H1 (cell line): Measurements from ENCODE around the gene MMS19. TPM values are rescaled to one million over a fixed set of nuclear protein-coding genes. Genes with fewer than 3 reads are reported as not detected.

Experiments
- CTCF ChIA-PET: fragments of 300-600 bp; sonication (Branson Sonifier 250); formaldehyde crosslinking; loops from one replicate; lab custom pipeline; 2021; ENCODE audit not compliant: partially characterized antibody; lab: Charles Lee
- POLR2A ChIA-PET: fragments of 300-600 bp; sonication (Branson Sonifier 250); formaldehyde crosslinking; loops from one replicate; lab custom pipeline; 2021; ENCODE audit warnings: inconsistent platforms; ENCODE audit not compliant: partially characterized antibody; lab: Charles Lee
- DNase-seq, 2 experiments: peaks; one replicate each; pipeline versions ENCODE4 v3.0.0 to v3.0.0-alpha.2; 2010 to 2022; ENCODE audit warnings: low spot score in 2 of 2, low read depth in 1 of 2, mixed read lengths in 1 of 2
- FAIRE-seq: peaks from 2 replicates; lab custom pipeline; 2011; peaks lifted over from hg19 to GRCh38; lab: Jason Lieb, UNC
- H2AFZ ChIP-seq: 2 replicates; pipeline ENCODE4 v1.8.1; 2012; ENCODE audit warnings: low read length, inconsistent platforms
- H2AK5ac ChIP-seq: 2 replicates; pipeline ENCODE4 v1.6.1; 2013; ENCODE audit warnings: low read depth, low read length
- H2BK120ac ChIP-seq: replicated peaks from 2 replicates; pipeline ENCODE3; 2013; ENCODE audit warnings: low read depth, low read length, inconsistent platforms
- H2BK12ac ChIP-seq: 2 replicates; pipeline ENCODE4 v1.6.1; 2013; ENCODE audit warnings: low read depth, low read length
- H2BK15ac ChIP-seq: 2 replicates; pipeline ENCODE4 v1.6.1; 2013; ENCODE audit warnings: low read length
- H2BK20ac ChIP-seq: 2 replicates; pipeline ENCODE4 v1.6.1; 2013; ENCODE audit warnings: low read length
- H2BK5ac ChIP-seq: 2 replicates; pipeline ENCODE4 v1.6.1; 2013; ENCODE audit warnings: low read depth, low read length
- H3K14ac ChIP-seq: 2 replicates; pipeline ENCODE4 v1.6.1; 2013; ENCODE audit warnings: inconsistent platforms; ENCODE audit not compliant: insufficient read length
- H3K18ac ChIP-seq: 2 replicates; pipeline ENCODE4 v1.6.1; 2013; ENCODE audit warnings: low read length; ENCODE audit errors: extremely low read depth
- H3K23ac ChIP-seq: 2 replicates; pipeline ENCODE4 v1.6.1; 2013; ENCODE audit warnings: inconsistent platforms; ENCODE audit not compliant: insufficient read length
- H3K23me2 ChIP-seq: 2 replicates; pipeline ENCODE4 v1.6.1; 2013; ENCODE audit warnings: low read depth, low read length
- H3K27ac ChIP-seq: 2 replicates; pipeline ENCODE4 v1.6.1; 2011; ENCODE audit warnings: low read depth, low read length, inconsistent platforms
- H3K27me3 ChIP-seq, 4 experiments: replicated peaks in 1 of 4; 1 replicate in 1 of 4; 2 replicates in 3 of 4; pipeline versions ENCODE4 v1.6.1 to v1.8.1; 2011 to 2013; ENCODE audit warnings: low read length in 3 of 4, mild to moderate bottlenecking in 3 of 4, inconsistent platforms in 2 of 4, mixed read lengths in 2 of 4, moderate library complexity in 1 of 4; ENCODE audit not compliant: control insufficient read depth in 3 of 4, insufficient read depth in 3 of 4; ENCODE audit errors: extremely low read depth in 1 of 4
- H3K36me3 ChIP-seq, 4 experiments: 2 replicates each; pipeline versions ENCODE4 v1.6.1 to v1.8.1; 2011 to 2013; ENCODE audit warnings: mild to moderate bottlenecking in 4 of 4, low read length in 3 of 4, moderate library complexity in 2 of 4, control low read depth in 1 of 4, inconsistent platforms in 1 of 4; ENCODE audit not compliant: insufficient read depth in 4 of 4, control insufficient read depth in 2 of 4
- H3K4ac ChIP-seq: replicated peaks from 2 replicates; pipeline ENCODE3; 2013; ENCODE audit warnings: low read length, low read depth, mixed read lengths, inconsistent platforms; ENCODE audit not compliant: insufficient read length
- H3K4me1 ChIP-seq, 4 experiments: replicated peaks in 1 of 4; 1 replicate in 1 of 4; 2 replicates in 3 of 4; pipeline versions ENCODE4 v1.6.1 to v1.8.1; 2011 to 2013; ENCODE audit warnings: low read length in 3 of 4, inconsistent platforms in 2 of 4, mixed read lengths in 1 of 4; ENCODE audit not compliant: insufficient read depth in 4 of 4, control insufficient read depth in 3 of 4
- H3K4me2 ChIP-seq, 2 experiments: 2 replicates each; pipeline versions ENCODE4 v1.6.1 to v1.8.1; 2011 to 2013; ENCODE audit warnings: low read depth in 2 of 2, low read length in 2 of 2, control low read depth in 1 of 2, inconsistent platforms in 1 of 2, mild to moderate bottlenecking in 1 of 2; ENCODE audit not compliant: insufficient read depth in 1 of 2
- H3K4me3 ChIP-seq, 4 experiments: fragments of 200-600, 300-600 bp in 1 of 4; sonication (generic), shearing (Covaris generic), sonication (Bioruptor Twin) in 1 of 4; 2 replicates each; pipeline versions ENCODE4 v1.5.1 to v1.8.1; 2011 to 2016; ENCODE audit warnings: low read length in 4 of 4, low read depth in 3 of 4, control low read depth in 2 of 4, inconsistent platforms in 2 of 4, mild to moderate bottlenecking in 2 of 4, mixed read lengths in 1 of 4, moderate library complexity in 1 of 4; ENCODE audit not compliant: insufficient read depth in 2 of 4; ENCODE audit errors: extremely low read depth in 1 of 4
- H3K56ac ChIP-seq: replicated peaks from 2 replicates; pipeline ENCODE3; 2013; ENCODE audit warnings: low read depth, mild to moderate bottlenecking, mixed read lengths, low read length, inconsistent platforms; ENCODE audit not compliant: insufficient read length
- H3K79me1 ChIP-seq: 2 replicates; pipeline ENCODE4 v1.6.1; 2013; ENCODE audit warnings: low read depth, low read length, control low read depth
- H3K79me2 ChIP-seq, 2 experiments: 2 replicates each; pipeline versions ENCODE4 v1.6.1 to v1.8.1; 2012 to 2013; ENCODE audit warnings: low read length in 2 of 2, mild to moderate bottlenecking in 2 of 2, inconsistent platforms in 1 of 2; ENCODE audit not compliant: insufficient read depth in 2 of 2, control insufficient read depth in 1 of 2
- H3K9ac ChIP-seq, 4 experiments: replicated peaks in 1 of 4; 1 replicate in 1 of 4; 2 replicates in 3 of 4; pipeline versions ENCODE4 v1.6.1 to v1.8.1; 2011 to 2013; ENCODE audit warnings: low read depth in 3 of 4, low read length in 3 of 4, control low read depth in 2 of 4, mild to moderate bottlenecking in 2 of 4, moderate library complexity in 2 of 4, inconsistent platforms in 1 of 4; ENCODE audit errors: extremely low read depth in 1 of 4
- H3K9me3 ChIP-seq, 2 experiments: 2 replicates each; pipeline versions ENCODE4 v1.6.1 to v1.8.1; 2012 to 2013; ENCODE audit warnings: mild to moderate bottlenecking in 2 of 2, moderate library complexity in 2 of 2, control low read depth in 1 of 2, inconsistent platforms in 1 of 2, low read depth in 1 of 2, low read length in 1 of 2, mixed read lengths in 1 of 2; ENCODE audit not compliant: insufficient read depth in 2 of 2
- H4K20me1 ChIP-seq, 2 experiments: replicated peaks in 1 of 2; 2 replicates each; pipeline versions ENCODE3 to v1.8.1; 2011 to 2013; ENCODE audit warnings: inconsistent platforms in 2 of 2, low read length in 2 of 2, mild to moderate bottlenecking in 1 of 2; ENCODE audit not compliant: insufficient read depth in 2 of 2, control insufficient read depth in 1 of 2
- H4K5ac ChIP-seq: 2 replicates; pipeline ENCODE4 v1.6.1; 2013; ENCODE audit warnings: low read length, low read depth, mixed read lengths, inconsistent platforms; ENCODE audit not compliant: insufficient read length
- H4K8ac ChIP-seq: 2 replicates; pipeline ENCODE4 v1.8.0; 2013; ENCODE audit warnings: mild to moderate bottlenecking, moderate library complexity, low read length, inconsistent platforms; ENCODE audit not compliant: insufficient read depth; ENCODE audit errors: extremely low read depth
- H4K91ac ChIP-seq: replicated peaks from 2 replicates; pipeline ENCODE3; 2013; ENCODE audit warnings: low read length, mixed read lengths, inconsistent platforms; ENCODE audit not compliant: insufficient read length
- ASH2L ChIP-seq: fragments of 200-600, 300-600 bp; sonication (generic); IDR thresholded peaks from one replicate; pipeline ENCODE4 v1.7.1; 2017; ENCODE audit warnings: low read length
- CHD2 ChIP-seq: IDR thresholded peaks from 2 replicates; pipeline ENCODE4 v1.6.1; 2012; ENCODE audit warnings: low read length, improper control_type of control experiment
- POLR2A ChIP-seq, 2 experiments: IDR thresholded peaks; 1 replicate in 1 of 2; 2 replicates in 1 of 2; pipeline ENCODE4 v1.6.1; 2011; ENCODE audit warnings: low read depth in 2 of 2, low read length in 2 of 2, mild to moderate bottlenecking in 2 of 2; ENCODE audit errors: control extremely low read depth in 1 of 2
- POLR2AphosphoS5 ChIP-seq: IDR thresholded peaks from 2 replicates; pipeline ENCODE4 v1.6.1; 2011; ENCODE audit warnings: low read depth, low read length
- SAP30 ChIP-seq: fragments of 300-600 bp; sonication (generic); IDR thresholded peaks from 2 replicates; pipeline ENCODE4 v1.7.1; 2012; ENCODE audit warnings: low read length, moderate library complexity, mild to moderate bottlenecking, inconsistent platforms; ENCODE audit not compliant: insufficient read depth, insufficient replicate concordance
- SIN3A ChIP-seq, 2 experiments: IDR thresholded peaks in 1 of 2; conservative IDR thresholded peaks in 1 of 2; 2 replicates each; pipeline ENCODE4 v1.6.1; 2011 to 2012; ENCODE audit warnings: low read length in 2 of 2, improper control_type of control experiment in 1 of 2, low read depth in 1 of 2, mild to moderate bottlenecking in 1 of 2
- SP2 ChIP-seq: IDR thresholded peaks from 2 replicates; pipeline ENCODE4 v1.6.1; 2012; ENCODE audit warnings: mild to moderate bottlenecking, low read length, inconsistent platforms
- WGBS, 2 experiments: shearing (Covaris generic) in 1 of 2; methylation state at CpG; one replicate each; pipeline versions ENCODE4 v1.1.6 to v1.1.7; 2013 to 2015; ENCODE audit warnings: low lambda C conversion rate in 2 of 2, mixed read lengths in 2 of 2, inconsistent platforms in 1 of 2, low coverage in 1 of 2, missing lambda C conversion rate in 1 of 2; ENCODE audit not compliant: insufficient replicate concordance in 2 of 2, insufficient coverage in 1 of 2, insufficient read length in 1 of 2; ENCODE audit errors: extremely low coverage in 1 of 2, missing lambda C conversion rate in 1 of 2; 5-methylcytosine and 5-hydroxymethylcytosine counted together
- polyA plus RNA-seq, 7 experiments: library from polyadenylated mRNA; depleted of rRNA in 3 of 7; stranded (reverse) in 5 of 7; unstranded in 2 of 7; fragments of >200 nt in 5 of 7; fragments of 200-250 nt in 2 of 7; gene quantifications; 1 replicate in 5 of 7; 2 replicates in 1 of 7; 4 replicates in 1 of 7; pipeline versions ENCODE4 v1.2.1 to v1.2.3, GENCODE V29; 2011 to 2013; ENCODE audit warnings: missing spikeins in 2 of 7, mixed read lengths in 2 of 7
- total RNA-seq: library from RNA; stranded (reverse); fragmentation: NEBNext Ultra II Directional; extraction: Animal tissue kit (Norgen Biotek cat#: 25700); gene quantifications from 2 replicates; pipeline ENCODE4 v1.2.1, GENCODE V29; 2021

Gene MMS19
- total and polyA plus RNA-seq, 2 of the 8 experiments (the other 6 are each of a cell fraction or from before 2014, with no cell fraction given), result 130 to 221 TPM

DNA sequence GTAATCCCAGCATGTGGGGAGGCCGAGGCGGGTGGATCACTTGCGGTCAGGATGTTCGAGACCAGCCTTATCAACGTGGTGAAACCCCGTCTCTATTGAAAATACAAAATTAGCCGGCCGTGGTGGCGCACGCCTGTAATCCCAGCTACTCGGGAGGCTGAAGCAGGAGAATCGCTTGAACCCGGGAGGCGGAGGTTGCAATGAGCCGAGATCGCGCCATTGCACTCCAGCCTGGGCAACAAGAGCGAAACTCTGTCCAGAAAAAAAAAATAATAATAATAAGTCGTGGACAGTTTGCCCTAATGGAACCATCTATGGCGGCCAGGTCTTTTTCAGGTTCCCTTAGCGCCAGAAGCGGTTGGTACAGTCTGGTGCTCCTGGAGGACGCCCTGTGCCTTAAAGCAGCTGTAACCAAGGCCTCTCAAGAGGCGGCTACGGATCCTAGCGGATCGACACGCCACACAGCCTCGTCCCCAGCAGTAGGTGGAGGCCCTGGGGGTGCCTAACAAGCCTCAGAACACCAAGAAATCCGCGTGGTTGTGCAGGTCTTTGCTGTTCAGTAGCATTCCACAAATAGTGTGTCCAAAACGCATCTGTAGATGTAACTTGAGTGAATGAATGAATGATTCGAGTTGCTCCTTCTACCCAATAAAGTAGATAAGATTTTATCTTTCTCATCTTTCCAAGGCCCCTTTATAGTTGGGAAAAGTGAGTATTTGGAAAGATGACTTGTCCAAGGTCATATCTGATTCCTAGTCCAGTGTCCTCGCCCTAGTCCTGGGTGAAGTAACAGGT, 71.2 kb downstream of the MMS19 start:
- Histone ChIP-seq H3K14ac (no peak overlapping the region), H3K56ac (peak overlapping the region; percentile 91), H4K8ac (peak overlapping the region; percentile 91; the same call in 1 of the 2 replicates), H4K91ac (peak overlapping the region; percentile 70), H3K79me1 (no peaks in the 10 kb centered on the region), H3K79me2 (peaks cover 21 to 39% of the 10 kb centered on the region in 2 experiments), H4K5ac (peak overlapping the region; percentile 83), H2BK12ac (peak overlapping the region; percentile 53), H2BK5ac (peak overlapping the region; percentile 93), H3K4me3 (peak overlapping the region; percentile 69 to 100 (median 93)), H3K23ac (no peak overlapping the region), H3K9me3 (no peaks in the 10 kb centered on the region), H3K27me3 (no peaks in the 10 kb centered on the region), H2BK20ac (no peak overlapping the region), H3K4me1 (peaks cover 3 to 6% (median 4%) of the 10 kb centered on the region in 4 experiments; a peak in 6 of 7 replicates), H2AFZ (no peak overlapping the region), H3K36me3 (peaks cover 15 to 48% (median 31%) of the 10 kb centered on the region in 4 experiments), H3K9ac (peak overlapping the region; percentile 81 to 99 (median 94)), H2BK120ac (no peak overlapping the region), H3K27ac (peak overlapping the region; percentile 87), H3K23me2 (peaks cover 12% of the 10 kb centered on the region), H3K18ac (peak overlapping the region; percentile 82), H3K4me2 (peak overlapping the region; percentile 87 to 95), H3K4ac (peak overlapping the region; percentile 93), H2BK15ac (no peak overlapping the region), H4K20me1 (peaks cover 8 to 9% of the 10 kb centered on the region in 2 experiments), H2AK5ac (peak overlapping the region; percentile 94; the same call in 1 of the 2 replicates)
- POLR2A ChIA-PET, result interaction anchor here (0.5 to 10.5 kb wide), 16 partner anchors 8 to 354 kb away, joined by 3 to 185 read pairs (median 4); partner anchors contain the start of genes EXOSC1, RRP12 and ZDHHC16
- CTCF ChIA-PET, result interaction anchor here (0.6 to 0.8 kb wide), 2 partner anchors 24 to 188 kb away, joined by 3 to 7 read pairs; no protein-coding TSS in a partner anchor
- WGBS, 2 experiments, result 1% methylated on average over 34 of the region's 34 CpGs; no CpG with 5 or more reads in 1 of the 2 experiments
- no peak for TF ChIP-seq POLR2AphosphoS5
- no peak for TF ChIP-seq SP2
- peak; percentile 36 for TF ChIP-seq ASH2L
- TF ChIP-seq SIN3A (conservative IDR thresholded peaks at IDR 0.05 in 1 of 2, IDR thresholded peaks at IDR 0.05 in 1 of 2; ENCODE audit: low read depth in 1 of 2, low read length in 2 of 2), result peak in 1 of 2 experiments; percentile 39; a peak in 1 of 4 replicates
- no peak for TF ChIP-seq CHD2
- no peak; a peak in 1 of 3 replicates for TF ChIP-seq POLR2A (IDR thresholded peaks at IDR 0.05; ENCODE audit: control extremely low read depth in 1 of 2, low read depth in 2 of 2, low read length in 2 of 2)
- TF ChIP-seq SAP30, result peak; percentile 28
- no peak for FAIRE-seq
- no peak for DNase-seq
